Measurements from ENCODE around the gene AP4S1. TPM values are rescaled to one million over a fixed set of nuclear protein-coding genes. Genes with fewer than 3 reads are reported as not detected.

Gene AP4S1
- total RNA-seq, 2 experiments from 2014 or later: 4.0 to 5.9 TPM

DNA sequence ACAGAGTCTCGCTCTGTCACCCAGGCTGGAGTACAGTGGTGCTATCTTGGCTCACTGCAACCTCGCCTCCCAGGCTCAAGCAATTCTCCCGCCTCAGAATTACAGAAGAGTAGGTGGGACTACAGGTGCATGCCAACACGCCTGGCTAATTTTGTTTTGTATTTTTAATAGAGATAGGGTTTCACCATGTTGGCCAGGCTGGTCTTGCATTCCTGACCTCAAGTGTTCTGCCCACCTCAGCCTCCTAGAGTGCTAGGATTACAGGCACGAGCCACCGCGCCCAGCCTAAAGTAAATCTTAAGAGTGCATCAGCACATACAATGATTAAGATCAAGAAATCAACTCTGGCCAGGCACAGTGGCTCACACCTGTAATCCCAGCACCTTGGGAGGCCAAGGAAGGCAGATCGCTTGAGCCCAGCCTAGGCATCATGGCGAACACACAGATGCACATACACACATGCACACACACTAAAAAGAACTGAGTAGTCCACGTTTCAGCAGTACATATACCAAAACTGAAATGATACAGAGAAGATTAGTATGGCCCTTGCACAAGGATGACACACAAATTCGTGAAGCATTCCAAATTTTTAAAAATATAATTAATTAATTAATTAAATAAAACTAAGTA is 117.1 kb downstream of the AP4S1 start:
- Mint-ChIP-seq H3K4me1 (no peaks in the 10 kb centered on the region), H3K4me3 (no peak overlapping the region), H3K36me3 (ENCODE audit: low read depth) (peaks cover 32% of the 10 kb centered on the region), H3K27ac (no peak overlapping the region), H3K9me3 (ENCODE audit: low read depth) (no peaks in the 10 kb centered on the region), H3K27me3 (no peaks in the 10 kb centered on the region)
- ChIA-PET POLR2A (no interaction called here), CTCF (no interaction called here)
- ATAC-seq (no peak), DNase-seq (no peak)
- intact Hi-C loops (cut with DNase I, micrococcal nuclease): no loop called here

Small RNA genes lying within 50 kb of the gene (microRNA-seq; reads per million reads assigned to microRNA genes)
- 18.3 reads per million, percentile 43 among the genes with 10 or more reads in this experiment for gene MIR624 (ENCODE audit: borderline replicate concordance)

Other genes starting within 250 kb of the AP4S1 start
- gene COCH, start 151.1 kb upstream of the AP4S1 start, total RNA-seq: 1 to 10 TPM in 1 of 2 experiments, under 1 TPM in 1; 0.94 to 1.1 TPM
- gene STRN3, start 730 bp downstream of the AP4S1 start, total RNA-seq: 10 to 100 TPM; 17.9 to 22.5 TPM
- 10 to 100 TPM; 87.1 to 89.5 TPM for gene HECTD1, start 182.1 kb downstream of the AP4S1 start, total RNA-seq

All from activated CD4-positive, alpha-beta T cell treated with anti-CD3 and anti-CD28 coated beads for 36 hours (primary cell).